ENCODE measurements around the gene LRRC58. TPM values are rescaled to one million over a fixed set of nuclear protein-coding genes. Genes with fewer than 3 reads are reported as not detected.

The LRRC58 gene
- total and polyA plus RNA-seq, 4 donors, result 4.6 to 18.0 (median 10.4) TPM

- H3K27me3 ChIP-seq (ENCODE audit: control insufficient read depth in 4 of 4, insufficient read depth in 4 of 4, low read length in 3 of 4), result no peaks in the 10 kb centered on the region
- no peak overlapping the region for H3K4me3 ChIP-seq (ENCODE audit: low read depth in 1 of 3, low read length in 3 of 3)
- WGBS, result 89% methylated on average over 2 of the region's 2 CpGs
- H3K36me3 ChIP-seq (ENCODE audit: control insufficient read depth in 4 of 4, insufficient read depth in 3 of 4, low read depth in 1 of 4, low read length in 3 of 4), result peaks cover 0 to 9% (median 3%) of the 10 kb centered on the region in 4 donors
- no peak overlapping the region for H3K27ac ChIP-seq (ENCODE audit: low read depth in 1 of 2, low read length in 2 of 2)
- no peaks in the 10 kb centered on the region for H3K9me3 ChIP-seq (ENCODE audit: control insufficient read depth in 4 of 4, low read length in 3 of 4)
- no peak for TF ChIP-seq GABPA (IDR thresholded peaks at IDR 0.05 in 1 of 2, conservative IDR thresholded peaks at IDR 0.05 in 1 of 2)
- TF ChIP-seq RXRA (IDR thresholded peaks at IDR 0.05), result no peak
- no peak for TF ChIP-seq TAF1 (conservative IDR thresholded peaks at IDR 0.05)
- TF ChIP-seq YY1 (IDR thresholded peaks at IDR 0.05), result no peak
- no peak for TF ChIP-seq RAD21 (IDR thresholded peaks at IDR 0.05)
- TF ChIP-seq SP1 (IDR thresholded peaks at IDR 0.05), result no peak
- TF ChIP-seq HNF4A (conservative IDR thresholded peaks at IDR 0.05), result no peak
- no peak for TF ChIP-seq MAX (IDR thresholded peaks at IDR 0.05)
- no peak for TF ChIP-seq ZBTB33 (IDR thresholded peaks at IDR 0.05)
- TF ChIP-seq REST (IDR thresholded peaks at IDR 0.05), result no peak
- no peak for TF ChIP-seq HNF4G (IDR thresholded peaks at IDR 0.05)
- no peak for TF ChIP-seq NR2F2 (IDR thresholded peaks at IDR 0.05)
- TF ChIP-seq JUND (IDR thresholded peaks at IDR 0.05), result no peak
- TF ChIP-seq CTCF (IDR thresholded peaks at IDR 0.05; ENCODE audit: low read depth, low read length, missing input control), result no peak
- TF ChIP-seq FOXA2 (IDR thresholded peaks at IDR 0.05), result no peak
- TF ChIP-seq ATF3 (IDR thresholded peaks at IDR 0.05), result no peak
- no peak for TF ChIP-seq FOXA1 (IDR thresholded peaks at IDR 0.05)
- TF ChIP-seq EGR1 (IDR thresholded peaks at IDR 0.05; ENCODE audit: low read depth in 2 of 2), result no peak
- no peak for DNase-seq (ENCODE audit: low spot score)
- no peaks in the 10 kb centered on the region for H3K4me1 ChIP-seq (ENCODE audit: control insufficient read depth in 4 of 4, insufficient read depth in 4 of 4, low read length in 3 of 4)
- H3K9ac ChIP-seq (ENCODE audit: low read depth in 1 of 2, low read length in 2 of 2), result no peak overlapping the region
Observed at GRCh38 chr3:120394347-120394746, 45.2 kb upstream of the LRRC58 start.
